ENCODE results near the gene SEMA3E.

Gene SEMA3E

GRCh38 chr7:83640731-83641537 lies 8.0 kb downstream of the SEMA3E start:
- TF ChIP-seq CTCF (IDR thresholded peaks at IDR 0.05; ENCODE audit: extremely low read depth, missing control alignments) = no peak
- no peak for DNase-seq (ENCODE audit: low spot score)

GRCh38 chr7:83640240-83640639 lies 8.7 kb downstream of the SEMA3E start:
- DNase-seq (ENCODE audit: low spot score) = no peak

GRCh38 chr7:83633516-83633915 lies 15.4 kb downstream of the SEMA3E start:
- no peak for DNase-seq (ENCODE audit: low spot score)
- no peak for TF ChIP-seq CTCF (IDR thresholded peaks at IDR 0.05; ENCODE audit: extremely low read depth, missing control alignments)

More at GRCh38 chr7:83640240-83640639, 8.7 kb downstream of the SEMA3E start:
- TF ChIP-seq CTCF (IDR thresholded peaks at IDR 0.05; ENCODE audit: extremely low read depth, missing control alignments) = no peak

GRCh38 chr7:83629117-83629880 lies 19.6 kb downstream of the SEMA3E start:
- no peak for TF ChIP-seq CTCF (IDR thresholded peaks at IDR 0.05; ENCODE audit: extremely low read depth, missing control alignments)
- no peak for DNase-seq (ENCODE audit: low spot score)

- no peak for DNase-seq (ENCODE audit: low spot score)
- no peak for TF ChIP-seq CTCF (IDR thresholded peaks at IDR 0.05; ENCODE audit: extremely low read depth, missing control alignments)
These were observed 31.1 kb downstream of the SEMA3E start for GRCh38 chr7:83617858-83618257.

- no peak for TF ChIP-seq CTCF (IDR thresholded peaks at IDR 0.05; ENCODE audit: extremely low read depth, missing control alignments)
These were observed 34.8 kb downstream of the SEMA3E start for GRCh38 chr7:83614112-83614511.

GRCh38 chr7:83613232-83613631 lies 35.7 kb downstream of the SEMA3E start:
- no peak for DNase-seq (ENCODE audit: low spot score)
- TF ChIP-seq CTCF (IDR thresholded peaks at IDR 0.05; ENCODE audit: extremely low read depth, missing control alignments) = no peak

More at GRCh38 chr7:83614112-83614511, 34.8 kb downstream of the SEMA3E start:
- no peak for DNase-seq (ENCODE audit: low spot score)

Measured in GM20000 (cell line).